ENCODE data around the gene ARPP19.
"Not testable (repeated sequence)": the region's sequence is repeated elsewhere in the genome, so short reads cannot be mapped to it uniquely, and the experiment has no call there.

The ARPP19 gene

GRCh38 chr15:52568601-52569585 is at the start of gene ARPP19:
TSS of gene ARPP19 (minus strand) at chr15:52569030. CDS start at chr15:52568892, 138 bp downstream.
- DNase-seq (ENCODE audit: low spot score): peak; percentile 91

- no peak for DNase-seq (ENCODE audit: low spot score)
Measured at GRCh38 chr15:52617026-52617425, 48.2 kb upstream of the ARPP19 start.

- no peak for DNase-seq (ENCODE audit: low spot score)
Measured at GRCh38 chr15:52615302-52615701, 46.5 kb upstream of the ARPP19 start.

- DNase-seq (ENCODE audit: low spot score): no peak
Measured at GRCh38 chr15:52609593-52609992, 40.8 kb upstream of the ARPP19 start.

GRCh38 chr15:52584414-52584813 is 15.6 kb upstream of the ARPP19 start:
- DNase-seq (ENCODE audit: low spot score): no peak

GRCh38 chr15:52579852-52580251 is 11.0 kb upstream of the ARPP19 start:
- DNase-seq (ENCODE audit: low spot score): no peak

- no peak for DNase-seq (ENCODE audit: low spot score)
Measured at GRCh38 chr15:52576692-52577091, 7.9 kb upstream of the ARPP19 start.

- not testable (repeated sequence) for DNase-seq (ENCODE audit: low spot score)
Measured at GRCh38 chr15:52575573-52575972, 6.7 kb upstream of the ARPP19 start.

- DNase-seq (ENCODE audit: low spot score): no peak
Measured at GRCh38 chr15:52575072-52575471, 6.2 kb upstream of the ARPP19 start.

- not testable (repeated sequence) for DNase-seq (ENCODE audit: low spot score)
Measured at GRCh38 chr15:52574623-52575022, 5.8 kb upstream of the ARPP19 start.

- DNase-seq (ENCODE audit: low spot score): peak; percentile 17
Measured at GRCh38 chr15:52567871-52568600, 794 bp downstream of the ARPP19 start.

GRCh38 chr15:52566889-52567288 is 1.9 kb downstream of the ARPP19 start:
- no peak for DNase-seq (ENCODE audit: low spot score)

GRCh38 chr15:52565417-52566358 is 3.1 kb downstream of the ARPP19 start:
- DNase-seq (ENCODE audit: low spot score): not testable (repeated sequence)

- DNase-seq (ENCODE audit: low spot score): no peak
Measured at GRCh38 chr15:52563501-52564060, 5.2 kb downstream of the ARPP19 start.

- peak; percentile 18 for DNase-seq (ENCODE audit: low spot score)
Measured at GRCh38 chr15:52559575-52559974, 9.3 kb downstream of the ARPP19 start.

- DNase-seq (ENCODE audit: low spot score): no peak
Measured at GRCh38 chr15:52559022-52559421, 9.8 kb downstream of the ARPP19 start.

- DNase-seq (ENCODE audit: low spot score): peak; percentile 19
Measured at GRCh38 chr15:52558196-52558595, 10.6 kb downstream of the ARPP19 start.

- no peak for DNase-seq (ENCODE audit: low spot score)
Measured at GRCh38 chr15:52557274-52557641, 11.6 kb downstream of the ARPP19 start.

GRCh38 chr15:52556524-52557273 is 12.1 kb downstream of the ARPP19 start:
- no peak for DNase-seq (ENCODE audit: low spot score)

GRCh38 chr15:52552303-52552702 is 16.5 kb downstream of the ARPP19 start:
- no peak for DNase-seq (ENCODE audit: low spot score)

GRCh38 chr15:52551762-52552161 is 17.1 kb downstream of the ARPP19 start:
- DNase-seq (ENCODE audit: low spot score): no peak

All from AG08396 (cell line).